HEK293T (cell line): ENCODE results near the gene KLHL29.
"Not testable (repeated sequence)": the region's sequence is repeated elsewhere in the genome, so short reads cannot be mapped to it uniquely, and the experiment has no call there.

Experiments used
- ARNT ChIP-seq: fragments of 450-650 bp; IDR thresholded peaks from 2 replicates; pipeline ENCODE4 v1.6.1; 2017; ENCODE audit warnings: mild to moderate bottlenecking
- BHLHE40 ChIP-seq: fragments of 450-650 bp; IDR thresholded peaks from 2 replicates; pipeline ENCODE4 v1.6.1; 2016; ENCODE audit warnings: mild to moderate bottlenecking, moderate library complexity, borderline replicate concordance
- CTBP1 ChIP-seq: fragments of 450-650 bp; IDR thresholded peaks from 2 replicates; pipeline ENCODE4 v1.6.1; 2016; ENCODE audit warnings: borderline replicate concordance
- ELF4 ChIP-seq: fragments of 450-650 bp; IDR thresholded peaks from 2 replicates; pipeline ENCODE4 v1.6.1; 2017; ENCODE audit warnings: antibody characterized with exemption
- FOXA1 ChIP-seq: fragments of 450-650 bp; IDR thresholded peaks from 2 replicates; pipeline ENCODE4 v1.6.1; 2016; ENCODE audit warnings: mild to moderate bottlenecking
- FOXK2 ChIP-seq: fragments of 450-650 bp; IDR thresholded peaks from 2 replicates; pipeline ENCODE4 v1.6.1; 2016; ENCODE audit warnings: mild to moderate bottlenecking
- FOXM1 ChIP-seq: fragments of 450-650 bp; IDR thresholded peaks from 2 replicates; pipeline ENCODE4 v1.6.1; 2017; ENCODE audit warnings: mild to moderate bottlenecking, borderline replicate concordance
- NFRKB ChIP-seq: fragments of 450-650 bp; IDR thresholded peaks from 2 replicates; pipeline ENCODE4 v1.6.1; 2016; ENCODE audit warnings: mild to moderate bottlenecking, moderate library complexity
- SP1 ChIP-seq: fragments of 450-650 bp; IDR thresholded peaks from 2 replicates; pipeline ENCODE4 v1.6.1; 2017
- SUZ12 ChIP-seq: fragments of 450-650 bp; IDR thresholded peaks from 2 replicates; pipeline ENCODE4 v1.6.1; 2016; ENCODE audit warnings: mild to moderate bottlenecking
- TARDBP ChIP-seq: fragments of 450-650 bp; IDR thresholded peaks from 2 replicates; pipeline ENCODE4 v1.6.1; 2016

GRCh38 chr2:23391237-23391736 lies 6.3 kb downstream of the KLHL29 start:
- TF ChIP-seq FOXM1, BHLHE40, CTBP1, SP1, TARDBP, SUZ12, ELF4, ARNT, FOXK2, FOXA1, NFRKB: not testable (repeated sequence)
